Mesodermal cell (in vitro differentiated cells): ENCODE results near the gene DDX21.
"Not testable (repeated sequence)": the region's sequence is repeated elsewhere in the genome, so short reads cannot be mapped to it uniquely, and the experiment has no call there.

ENCODE experiments used
- H3K27ac ChIP-seq: 2 replicates; pipeline ENCODE4 v1.7.0; 2013; ENCODE audit warnings: mild to moderate bottlenecking, low read depth, low read length, moderate library complexity; ENCODE audit not compliant: severe bottlenecking
- H3K36me3 ChIP-seq: 2 replicates; pipeline ENCODE4 v1.7.1; 2013; ENCODE audit warnings: mild to moderate bottlenecking, low read length, moderate library complexity; ENCODE audit not compliant: control insufficient read depth, insufficient read depth
- H3K4me1 ChIP-seq: one replicate; pipeline ENCODE4 v1.7.1; 2013; ENCODE audit warnings: mild to moderate bottlenecking, low read length; ENCODE audit not compliant: insufficient read depth, control insufficient read depth, poor library complexity, severe bottlenecking
- H3K4me3 ChIP-seq: 2 replicates; pipeline ENCODE4 v1.7.0; 2013; ENCODE audit warnings: low read length, control low read depth, mild to moderate bottlenecking; ENCODE audit not compliant: insufficient read depth, poor library complexity, severe bottlenecking; ENCODE audit errors: extremely low read depth
- H3K9me3 ChIP-seq: 2 replicates; pipeline ENCODE4 v1.7.1; 2013; ENCODE audit warnings: mild to moderate bottlenecking, low read length, moderate library complexity; ENCODE audit not compliant: control insufficient read depth
- WGBS, 2 experiments: methylation state at CpG; one replicate each; pipeline ENCODE4 v1.1.5; 2013; ENCODE audit warnings: missing lambda C conversion rate in 2 of 2; ENCODE audit not compliant: insufficient coverage in 2 of 2; 5-methylcytosine and 5-hydroxymethylcytosine counted together

The DDX21 gene

DNA sequence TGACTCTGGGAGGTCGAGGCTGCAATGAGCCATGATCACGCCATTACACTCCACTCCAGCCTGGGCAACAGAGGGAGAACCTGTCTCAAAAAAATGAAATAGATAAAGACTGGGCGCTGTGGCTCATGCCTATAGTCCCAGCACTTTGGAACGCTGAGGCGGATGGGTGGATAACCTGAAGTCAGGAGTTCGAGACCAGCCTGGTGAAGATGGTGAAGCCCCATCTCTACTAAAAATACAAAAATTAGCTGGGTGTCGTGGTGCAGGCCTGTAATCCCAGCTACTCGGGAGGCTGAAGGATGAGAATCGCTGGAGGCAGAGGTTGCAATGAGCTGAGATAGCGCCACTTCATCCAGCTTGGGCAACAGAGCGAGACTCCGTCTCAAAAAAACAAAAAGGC lies 1.1 kb upstream of the DDX21 start:
- Histone ChIP-seq H3K4me1 (peaks cover 3% of the 10 kb centered on the region), H3K36me3 (peaks cover 33% of the 10 kb centered on the region), H3K4me3 (peak overlapping the region; percentile 96), H3K27ac (no peak overlapping the region), H3K9me3 (no peaks in the 10 kb centered on the region)
- WGBS, 2 experiments, result 93 to 94% methylated on average over 5 to 9 of the region's 12 CpGs

DNA sequence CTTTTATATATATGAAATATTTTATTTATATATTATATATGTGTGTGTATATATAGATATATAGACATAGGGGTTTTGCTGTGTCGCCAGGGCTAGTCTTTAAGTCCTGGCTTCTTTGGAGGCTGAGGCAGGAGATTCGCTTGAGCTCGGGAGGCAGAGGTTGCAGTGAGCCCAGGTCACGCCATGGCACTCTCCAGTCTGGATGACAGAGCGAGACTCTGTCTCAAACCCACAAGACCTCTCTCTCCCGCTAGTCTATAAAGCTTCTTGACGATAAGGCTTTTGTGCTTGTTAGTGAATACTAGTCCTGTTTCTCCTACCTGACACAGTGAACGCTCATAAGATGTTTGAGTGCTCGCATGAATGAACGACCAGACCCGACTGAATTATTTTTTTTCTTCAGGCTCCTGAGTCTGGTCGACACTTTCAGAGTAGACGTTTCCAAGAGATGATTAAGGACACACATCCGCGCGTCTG lies 577 bp upstream of the DDX21 start:
- 0 to 3% methylated on average over 9 to 13 of the region's 16 CpGs for WGBS, 2 experiments

DNA sequence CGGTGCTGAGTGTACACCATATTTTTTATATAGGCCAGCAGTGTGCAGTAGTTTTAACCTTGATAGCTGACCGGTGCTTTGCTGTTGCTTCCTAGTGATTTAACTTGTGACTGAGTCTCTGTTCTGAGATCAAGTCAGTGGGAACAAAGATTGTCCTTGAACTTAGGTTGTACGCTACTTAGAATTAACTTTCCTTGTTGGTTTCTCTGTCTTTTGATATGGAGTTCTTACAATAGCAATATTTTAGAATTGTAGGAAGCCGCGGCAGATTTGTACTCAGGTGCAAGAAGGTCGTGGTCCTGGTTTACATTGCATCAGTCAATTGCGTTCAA lies 1.3 kb downstream of the DDX21 start:
- WGBS, 2 experiments, result 24 to 50% methylated on average over 2 to 4 of the region's 7 CpGs
- H3K4me3 ChIP-seq, result peak overlapping the region; percentile 96
- peak overlapping the region; percentile 89 for H3K27ac ChIP-seq
- peaks cover 48% of the 10 kb centered on the region for H3K36me3 ChIP-seq
- H3K9me3 ChIP-seq, result no peaks in the 10 kb centered on the region
- peaks cover 3% of the 10 kb centered on the region for H3K4me1 ChIP-seq

More for the DNA sequence above, 577 bp upstream of the DDX21 start:
- peak overlapping the region; percentile 89 for H3K27ac ChIP-seq
- H3K9me3 ChIP-seq, result no peaks in the 10 kb centered on the region
- peaks cover 3% of the 10 kb centered on the region for H3K4me1 ChIP-seq
- peaks cover 38% of the 10 kb centered on the region for H3K36me3 ChIP-seq
- H3K4me3 ChIP-seq, result peak overlapping the region; percentile 96

DNA sequence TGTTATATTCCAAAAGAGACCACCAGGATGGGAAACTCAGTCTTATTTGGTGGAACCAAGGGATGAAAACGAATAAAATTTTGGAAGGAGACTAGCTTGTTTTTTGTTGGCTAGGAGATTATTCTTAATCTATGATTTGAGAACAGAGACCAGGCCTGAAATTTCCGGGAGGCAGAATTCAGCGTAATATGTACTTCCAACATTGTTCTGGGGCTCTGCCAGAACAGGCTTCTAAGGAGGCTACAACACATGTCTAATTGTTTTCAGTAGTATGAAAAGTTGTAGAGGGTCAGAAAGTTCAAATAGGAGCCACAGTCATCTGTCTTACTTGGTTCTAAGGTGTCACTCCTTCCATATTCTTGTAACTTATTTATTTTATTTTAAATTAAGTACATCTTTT lies 1.7 kb downstream of the DDX21 start:
- Histone ChIP-seq H3K9me3 (no peaks in the 10 kb centered on the region), H3K4me3 (peak overlapping the region; percentile 96), H3K4me1 (peaks cover 3% of the 10 kb centered on the region), H3K27ac (peak overlapping the region; percentile 89), H3K36me3 (peaks cover 52% of the 10 kb centered on the region)
- WGBS, 2 experiments, result 63 to 74% methylated on average over 1 to 3 of the region's 3 CpGs

DNA sequence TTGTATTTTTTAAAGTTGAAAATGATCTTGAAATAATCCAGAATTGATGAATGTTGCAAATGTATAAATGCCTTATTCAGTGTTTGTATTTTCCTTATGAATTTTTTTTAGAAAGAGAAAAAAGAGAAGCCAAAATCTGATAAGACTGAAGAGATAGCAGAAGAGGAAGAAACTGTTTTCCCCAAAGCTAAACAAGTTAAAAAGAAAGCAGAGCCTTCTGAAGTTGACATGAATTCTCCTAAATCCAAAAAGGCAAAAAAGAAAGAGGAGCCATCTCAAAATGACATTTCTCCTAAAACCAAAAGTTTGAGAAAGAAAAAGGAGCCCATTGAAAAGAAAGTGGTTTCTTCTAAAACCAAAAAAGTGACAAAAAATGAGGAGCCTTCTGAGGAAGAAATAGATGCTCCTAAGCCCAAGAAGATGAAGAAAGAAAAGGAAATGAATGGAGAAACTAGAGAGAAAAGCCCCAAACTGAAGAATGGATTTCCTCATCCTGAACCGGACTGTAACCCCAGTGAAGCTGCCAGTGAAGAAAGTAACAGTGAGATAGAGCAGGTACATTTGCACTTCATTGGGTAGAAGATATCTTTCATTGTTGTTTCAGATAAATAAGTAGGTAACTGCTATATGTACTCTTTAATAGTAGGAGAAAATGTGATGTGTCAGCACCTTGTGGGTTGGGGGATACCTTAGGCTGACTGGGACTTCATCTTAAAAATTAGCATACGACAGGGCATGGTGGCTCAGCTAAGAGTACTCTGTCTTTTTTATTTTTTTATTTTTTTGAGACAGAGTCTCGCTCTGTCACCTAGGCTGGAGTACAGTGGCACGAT lies 3.9 kb downstream of the DDX21 start:
- 96 to 100% methylated on average over 3 of the region's 4 CpGs for WGBS, 2 experiments
- Histone ChIP-seq H3K4me1 (peaks cover 3% of the 10 kb centered on the region), H3K27ac (no peak overlapping the region), H3K36me3 (peaks cover 70% of the 10 kb centered on the region), H3K9me3 (no peaks in the 10 kb centered on the region), H3K4me3 (no peak overlapping the region)

DNA sequence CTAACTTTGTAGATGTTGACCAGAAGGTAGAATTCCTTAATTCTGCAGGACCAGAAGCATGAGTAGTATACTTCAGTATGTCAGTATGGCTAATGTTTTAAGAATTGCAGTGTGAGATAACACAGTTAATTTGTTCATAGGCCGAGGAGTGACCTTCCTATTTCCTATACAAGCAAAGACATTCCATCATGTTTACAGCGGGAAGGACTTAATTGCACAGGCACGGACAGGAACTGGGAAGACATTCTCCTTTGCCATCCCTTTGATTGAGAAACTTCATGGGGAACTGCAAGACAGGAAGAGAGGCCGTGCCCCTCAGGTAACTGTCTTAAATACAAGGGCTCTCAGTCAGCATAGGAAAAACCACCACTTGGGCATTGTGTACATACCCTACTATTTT lies 7.2 kb downstream of the DDX21 start:
- Histone ChIP-seq H3K4me1 (no peaks in the 10 kb centered on the region), H3K4me3 (no peak overlapping the region), H3K36me3 (peaks cover 91% of the 10 kb centered on the region), H3K27ac (no peak overlapping the region), H3K9me3 (no peaks in the 10 kb centered on the region)
- WGBS, 2 experiments, result 100% methylated on average over 3 of the region's 4 CpGs

DNA sequence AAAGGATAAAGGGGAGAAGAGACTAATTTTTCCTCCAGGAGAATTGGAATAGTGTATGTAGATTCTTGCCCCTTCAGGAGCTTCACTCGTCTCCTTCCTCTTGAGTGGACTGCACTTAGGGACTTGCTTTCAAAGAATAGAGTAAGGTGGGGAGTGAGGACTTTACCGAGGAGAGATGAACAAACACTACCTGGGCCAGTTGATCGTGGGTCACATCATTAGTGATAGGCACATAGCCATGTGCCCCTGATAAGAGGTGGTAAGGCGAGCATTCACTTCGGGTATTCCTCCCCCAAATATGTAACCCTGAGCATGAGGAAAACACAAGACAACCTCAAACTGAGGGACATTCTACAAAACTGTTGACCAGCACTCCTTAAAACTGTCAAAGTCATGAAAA lies 18.0 kb downstream of the DDX21 start:
- no peaks in the 10 kb centered on the region for H3K9me3 ChIP-seq
- H3K36me3 ChIP-seq, result peaks cover 93% of the 10 kb centered on the region
- whole genome bisulfite sequencing, 2 experiments, result 87 to 95% methylated on average over 3 to 4 of the region's 5 CpGs
- no peaks in the 10 kb centered on the region for H3K4me1 ChIP-seq
- H3K27ac ChIP-seq, result no peak overlapping the region
- H3K4me3 ChIP-seq, result no peak overlapping the region

DNA sequence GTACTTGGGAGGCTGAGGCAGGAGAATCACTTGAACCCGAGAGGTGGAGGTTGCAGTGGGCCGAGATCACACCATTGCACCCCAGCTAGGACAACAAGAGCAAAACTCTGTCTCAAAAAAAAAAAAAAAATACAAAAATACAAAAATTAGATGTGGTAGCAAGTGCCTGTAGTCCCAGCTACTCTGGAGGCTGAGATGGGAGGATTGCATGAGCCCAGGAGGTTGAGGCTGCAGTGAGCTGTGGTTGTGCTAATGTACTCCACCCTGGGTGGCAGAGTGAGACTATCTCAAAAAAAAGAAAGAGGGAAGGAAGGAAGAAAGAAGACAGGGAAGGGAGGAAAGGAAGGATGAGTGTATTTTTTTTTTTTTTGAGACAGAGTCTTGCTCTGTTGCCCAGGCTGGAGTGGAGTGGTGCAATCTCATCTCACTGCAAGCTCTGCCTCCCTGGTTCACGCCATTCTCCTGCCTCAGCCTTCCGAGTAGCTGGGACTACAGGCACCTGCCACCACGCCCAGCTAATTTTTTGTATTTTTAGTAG lies 20.0 kb downstream of the DDX21 start:
- H3K9me3 ChIP-seq, H3K4me3 ChIP-seq, H3K27ac ChIP-seq, H3K4me1 ChIP-seq: not testable (repeated sequence)
- H3K36me3 ChIP-seq, result peaks cover 93% of the 10 kb centered on the region
- 100% methylated on average over 1 of the region's 5 CpGs; no CpG with 5 or more reads in 1 of the 2 experiments for WGBS, 2 experiments

DNA sequence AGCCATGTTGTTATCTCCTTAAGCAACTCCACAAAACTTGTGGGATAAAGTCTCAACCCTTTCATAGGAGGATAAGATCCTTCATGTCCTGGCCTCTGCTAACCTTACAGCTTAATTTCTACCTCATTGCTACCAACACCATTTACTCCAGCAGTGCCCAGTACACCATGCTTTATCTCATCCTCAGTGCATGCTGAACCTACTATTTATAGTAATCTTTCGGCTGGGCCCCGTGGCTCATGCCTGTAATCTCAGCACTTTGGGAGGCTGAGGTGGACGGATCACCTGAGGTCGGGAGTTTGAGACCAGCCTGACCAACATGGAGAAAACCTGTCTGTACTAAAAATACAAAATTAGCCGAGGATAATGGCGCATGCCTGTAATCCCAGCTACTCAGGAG lies 23.8 kb downstream of the DDX21 start:
- not testable (repeated sequence) for H3K4me3 ChIP-seq, H3K9me3 ChIP-seq, H3K27ac ChIP-seq, H3K4me1 ChIP-seq
- H3K36me3 ChIP-seq, result peaks cover 90% of the 10 kb centered on the region
- 87 to 88% methylated on average over 6 of the region's 6 CpGs for WGBS, 2 experiments

DNA sequence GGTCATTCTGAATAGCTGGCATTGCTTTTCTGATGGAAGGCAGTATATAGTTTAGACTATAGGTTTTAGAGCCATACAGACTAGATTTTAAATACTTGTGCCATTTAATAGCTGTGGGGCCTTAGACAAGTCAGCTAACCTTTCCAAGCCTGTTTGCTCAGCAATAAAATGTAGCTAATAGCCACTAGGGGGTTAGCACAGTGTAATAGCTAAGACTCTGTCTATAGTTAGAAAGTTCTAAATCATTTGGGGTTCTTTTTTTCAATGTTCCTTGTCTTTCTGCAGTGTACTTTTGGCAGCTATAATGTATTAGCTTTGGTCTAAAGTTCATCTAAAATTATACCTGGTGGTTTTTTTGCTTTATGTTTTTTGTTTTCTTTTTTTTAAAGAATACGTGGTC lies 25.1 kb downstream of the DDX21 start:
- H3K27ac ChIP-seq, result no peak overlapping the region
- H3K36me3 ChIP-seq, result peaks cover 88% of the 10 kb centered on the region
- WGBS, 2 experiments, result no CpG with 5 or more reads among the region's 1 CpG
- H3K9me3 ChIP-seq, result no peaks in the 10 kb centered on the region
- H3K4me1 ChIP-seq, result no peaks in the 10 kb centered on the region
- no peak overlapping the region for H3K4me3 ChIP-seq

DNA sequence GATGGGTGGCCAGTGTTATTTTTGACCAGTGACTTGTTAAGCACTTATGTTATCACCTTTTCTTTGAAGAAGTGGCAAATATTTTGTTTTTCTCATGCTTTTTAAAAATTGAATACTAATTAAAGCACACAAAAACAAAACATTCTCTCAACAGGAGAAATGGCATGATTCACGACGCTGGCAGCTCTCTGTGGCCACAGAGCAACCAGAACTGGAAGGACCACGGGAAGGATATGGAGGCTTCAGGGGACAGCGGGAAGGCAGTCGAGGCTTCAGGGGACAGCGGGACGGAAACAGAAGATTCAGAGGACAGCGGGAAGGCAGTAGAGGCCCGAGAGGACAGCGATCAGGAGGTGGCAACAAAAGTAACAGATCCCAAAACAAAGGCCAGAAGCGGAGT lies 26.4 kb downstream of the DDX21 start:
- H3K4me1 ChIP-seq, result no peaks in the 10 kb centered on the region
- H3K4me3 ChIP-seq, result no peak overlapping the region
- peaks cover 79% of the 10 kb centered on the region for H3K36me3 ChIP-seq
- H3K27ac ChIP-seq, result no peak overlapping the region
- no peaks in the 10 kb centered on the region for H3K9me3 ChIP-seq
- 95 to 96% methylated on average over 10 of the region's 11 CpGs for WGBS, 2 experiments
